Left renal pelvis (tissue), 4 donors: ENCODE results near the gene PTCH1. TPM values are rescaled to one million over a fixed set of nuclear protein-coding genes. Genes with fewer than 3 reads are reported as not detected.

Source experiments
- DNase-seq, 4 donors: peaks; one replicate each; pipeline ENCODE4 v3.0.0-alpha.2; 2013; ENCODE audit warnings: low read depth in 4 of 4, low spot score in 3 of 4
- polyA plus RNA-seq, 4 donors: library from polyadenylated mRNA; unstranded; fragments of 120-200 nt; gene quantifications; one replicate each; pipeline ENCODE4 v1.2.1, GENCODE V29; 2013; ENCODE audit not compliant: insufficient read length in 4 of 4

Gene PTCH1
- polyA plus RNA-seq, 4 donors = 25.7 to 36.1 (median 30.0) TPM

- DNase-seq = no peak
These were observed 48.0 kb downstream of the PTCH1 start for GRCh38 chr9:95468791-95469190.

GRCh38 chr9:95465115-95465514 lies 51.7 kb downstream of the PTCH1 start:
- DNase-seq = no peak

- no peak for DNase-seq
These were observed 53.4 kb downstream of the PTCH1 start for GRCh38 chr9:95463148-95464060.

GRCh38 chr9:95462249-95463147 lies 54.3 kb downstream of the PTCH1 start:
- DNase-seq = peak in 3 of 4 donors; percentile 66 to 71 (median 67)

- no peak for DNase-seq
These were observed 55.1 kb downstream of the PTCH1 start for GRCh38 chr9:95461448-95462248.

GRCh38 chr9:95460518-95461164 lies 56.1 kb downstream of the PTCH1 start:
- DNase-seq = no peak

- DNase-seq = no peak
These were observed 56.8 kb downstream of the PTCH1 start for GRCh38 chr9:95459851-95460517.

GRCh38 chr9:95459178-95459577 lies 57.6 kb downstream of the PTCH1 start:
- DNase-seq = no peak

- DNase-seq = peak in 2 of 4 donors; percentile 26 to 39
These were observed 58.1 kb downstream of the PTCH1 start for GRCh38 chr9:95458666-95459065.

GRCh38 chr9:95457769-95458168 lies 59.0 kb downstream of the PTCH1 start:
- no peak for DNase-seq

GRCh38 chr9:95455714-95456113 lies 61.1 kb downstream of the PTCH1 start:
- no peak for DNase-seq

- no peak for DNase-seq
These were observed 64.6 kb downstream of the PTCH1 start for GRCh38 chr9:95452176-95452575.

- DNase-seq = no peak
These were observed 65.7 kb downstream of the PTCH1 start for GRCh38 chr9:95451065-95451426.

GRCh38 chr9:95450171-95451064 lies 66.4 kb downstream of the PTCH1 start:
- DNase-seq = no peak

GRCh38 chr9:95449016-95449415 lies 67.8 kb downstream of the PTCH1 start:
- DNase-seq = no peak

- DNase-seq = no peak
These were observed 68.9 kb downstream of the PTCH1 start for GRCh38 chr9:95447660-95448420.

GRCh38 chr9:95446984-95447383 lies 69.8 kb downstream of the PTCH1 start:
- DNase-seq = no peak

GRCh38 chr9:95446259-95446658 lies 70.5 kb downstream of the PTCH1 start:
- DNase-seq = no peak
